ENCODE results near the gene NADSYN1.
"Not testable (repeated sequence)": the region's sequence is repeated elsewhere in the genome, so short reads cannot be mapped to it uniquely, and the experiment has no call there.

Gene NADSYN1

DNA sequence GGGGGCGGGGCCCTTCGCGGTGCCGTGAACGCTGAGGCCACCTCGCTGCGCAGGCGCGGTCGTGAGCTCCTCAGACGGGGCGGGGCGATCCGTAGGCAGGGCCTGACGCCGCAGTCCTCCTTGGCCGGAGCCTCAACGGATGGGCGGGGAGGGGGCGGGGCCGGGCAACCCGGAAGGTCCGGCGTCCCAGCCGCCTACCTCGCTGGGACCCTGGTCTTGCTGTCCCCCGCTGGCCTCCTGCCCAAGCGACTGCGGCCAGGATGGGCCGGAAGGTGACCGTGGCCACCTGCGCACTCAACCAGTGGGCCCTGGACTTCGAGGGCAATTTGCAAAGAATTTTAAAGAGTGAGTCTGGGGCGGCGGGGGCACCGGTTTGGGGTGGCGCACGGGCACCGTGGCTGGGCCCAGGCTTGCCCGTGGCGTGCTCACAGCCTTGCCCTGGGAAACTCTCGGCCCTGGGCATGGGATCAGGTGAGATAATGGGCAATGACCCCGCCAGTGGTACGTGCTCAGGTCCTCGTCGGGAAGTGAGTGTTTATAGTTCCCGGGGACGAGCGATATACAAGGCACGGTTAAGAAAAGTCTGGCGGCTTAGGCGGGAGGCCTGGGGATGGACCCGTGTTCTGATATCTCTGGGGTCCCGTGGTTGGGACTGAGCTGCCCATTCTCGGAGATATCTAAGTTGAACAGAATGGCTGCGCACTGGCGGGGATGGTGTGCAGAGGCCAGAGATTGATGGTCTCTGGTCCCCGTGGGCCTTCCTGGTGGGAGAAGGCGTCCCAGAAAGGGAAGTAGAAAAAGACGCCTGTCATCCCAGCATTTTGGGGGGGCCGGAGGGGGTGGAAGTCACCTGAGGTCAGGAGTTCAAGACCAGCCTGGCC is at the start of gene NADSYN1:
Gene NADSYN1, plus strand, starts transcription at position 167 of the 881 bp plus-strand sequence. Its CDS starts 94 bp downstream, at position 261.
- DNase-seq (ENCODE audit: low spot score) = peak; percentile 100

GRCh38 chr11:71404209-71404608 is 48.8 kb upstream of the NADSYN1 start:
- DNase-seq (ENCODE audit: low spot score) = no peak

- DNase-seq (ENCODE audit: low spot score) = no peak
Observed at GRCh38 chr11:71406681-71407080, 46.3 kb upstream of the NADSYN1 start.

DNA sequence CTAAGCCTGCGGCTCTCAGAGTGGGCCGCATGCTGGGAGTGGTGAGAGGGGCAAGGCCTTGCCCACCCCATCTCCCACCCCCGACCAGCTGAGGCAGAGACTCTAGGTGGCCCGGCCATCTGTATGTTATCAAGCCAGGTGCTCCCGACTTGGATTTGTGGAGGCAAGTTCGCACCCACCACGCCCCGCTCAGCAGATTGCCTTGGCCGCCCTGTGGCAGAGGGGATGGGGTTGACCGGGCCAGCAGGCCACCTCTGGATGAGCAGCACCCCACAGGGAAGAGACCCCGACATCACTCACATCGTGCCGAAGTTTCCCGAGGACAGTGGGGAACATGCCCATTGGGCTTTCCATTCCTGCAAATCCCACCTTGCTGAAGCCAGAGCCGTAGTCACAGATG is 45.6 kb upstream of the NADSYN1 start:
- no peak for DNase-seq (ENCODE audit: low spot score)

GRCh38 chr11:71408826-71409225 is 44.2 kb upstream of the NADSYN1 start:
- DNase-seq (ENCODE audit: low spot score) = no peak

GRCh38 chr11:71410363-71410966 is 42.5 kb upstream of the NADSYN1 start:
- no peak for DNase-seq (ENCODE audit: low spot score)

GRCh38 chr11:71414645-71415044 is 38.4 kb upstream of the NADSYN1 start:
- no peak for DNase-seq (ENCODE audit: low spot score)

DNA sequence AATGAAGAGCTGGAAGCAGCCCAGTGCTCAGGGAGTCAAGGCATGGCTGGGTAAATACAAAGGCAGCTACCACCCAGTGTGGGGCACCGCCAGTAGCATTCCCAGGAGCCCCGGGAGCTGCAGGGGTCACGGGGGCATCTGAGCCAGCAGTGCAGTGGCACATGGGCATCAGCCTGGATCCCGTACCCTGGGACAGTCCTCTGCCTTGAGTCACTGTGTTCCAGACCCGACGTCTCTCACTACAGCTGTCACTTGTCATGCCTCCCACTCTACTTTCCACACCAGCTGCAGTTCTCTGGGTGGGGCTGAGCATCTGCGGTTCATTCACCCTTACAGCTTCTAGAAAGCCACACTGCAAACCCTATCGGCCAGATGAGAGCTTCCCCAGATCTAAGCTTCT is 34.4 kb upstream of the NADSYN1 start:
- no peak for DNase-seq (ENCODE audit: low spot score)

GRCh38 chr11:71420455-71421241 is 32.4 kb upstream of the NADSYN1 start:
- DNase-seq (ENCODE audit: low spot score) = peak; percentile 70

- DNase-seq (ENCODE audit: low spot score) = no peak
Observed at GRCh38 chr11:71421392-71421950, 31.5 kb upstream of the NADSYN1 start.

DNA sequence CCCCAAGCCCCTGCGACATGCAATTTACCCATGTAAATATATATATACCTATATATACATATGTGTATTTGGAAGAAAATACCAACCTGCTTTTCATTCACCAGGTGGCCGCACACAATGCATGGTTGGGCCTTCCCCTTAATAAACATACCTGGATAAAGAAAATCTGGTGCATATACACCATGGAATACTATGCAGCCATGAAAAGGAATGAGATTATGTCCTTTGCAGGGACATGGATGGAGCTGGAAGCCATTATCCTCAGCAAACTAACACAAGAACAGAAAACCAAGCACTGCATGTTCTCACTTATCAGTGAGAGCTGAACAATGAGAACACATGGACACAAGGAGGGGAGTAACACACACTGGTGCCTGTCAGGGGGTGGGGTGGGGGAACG is 30.7 kb upstream of the NADSYN1 start:
- not testable (repeated sequence) for DNase-seq (ENCODE audit: low spot score)

DNA sequence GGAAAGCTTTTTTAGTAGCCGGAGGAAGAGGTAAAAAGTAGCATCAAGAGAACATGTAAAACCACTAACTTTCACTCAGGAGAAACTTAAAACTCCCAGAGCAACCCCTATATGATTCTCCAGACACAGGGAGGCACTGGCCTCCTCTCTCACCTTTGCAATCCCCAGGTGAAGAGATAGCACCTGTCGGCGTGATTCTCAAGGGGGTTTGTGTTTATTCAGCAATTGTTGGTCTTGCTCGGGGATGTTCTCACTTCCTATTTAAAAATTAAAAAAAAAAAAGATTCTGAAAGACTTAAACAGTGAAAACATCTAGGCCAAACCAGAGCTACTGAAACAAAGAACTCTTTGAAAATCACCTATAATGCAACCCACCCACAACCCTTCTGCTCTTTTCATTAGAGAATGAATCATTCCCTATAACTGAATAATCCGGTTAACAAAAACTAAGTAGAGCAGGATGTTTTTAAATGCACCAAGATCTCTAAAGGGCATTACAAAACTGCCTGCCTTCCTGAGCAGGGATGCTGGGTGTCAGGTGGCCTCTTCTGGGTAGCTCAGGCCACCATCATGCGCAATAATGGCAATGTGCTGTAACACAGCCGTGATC is 29.7 kb upstream of the NADSYN1 start:
- DNase-seq (ENCODE audit: low spot score) = no peak

DNA sequence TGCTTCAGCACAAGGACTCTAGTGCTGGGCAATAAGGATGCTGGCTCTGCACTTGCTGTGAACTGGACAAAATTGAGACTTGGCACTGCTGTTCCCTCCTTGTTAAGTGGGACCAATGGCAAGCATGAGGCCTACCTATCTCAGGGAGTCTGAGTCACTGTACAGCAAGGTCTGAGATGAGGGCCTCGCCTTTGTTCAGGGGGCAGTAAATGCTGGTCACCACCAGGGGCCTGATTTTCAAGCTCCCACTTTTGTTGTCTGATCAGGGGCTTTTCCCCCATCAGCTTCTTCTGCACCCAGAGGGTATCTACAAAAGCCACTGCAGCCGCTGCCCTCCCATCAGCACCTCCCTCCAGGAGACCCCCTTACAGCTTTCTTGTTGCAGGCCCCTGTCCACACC is 27.6 kb upstream of the NADSYN1 start:
- no peak for DNase-seq (ENCODE audit: low spot score)

GRCh38 chr11:71425860-71426259 is 27.1 kb upstream of the NADSYN1 start:
- no peak for DNase-seq (ENCODE audit: low spot score)

DNA sequence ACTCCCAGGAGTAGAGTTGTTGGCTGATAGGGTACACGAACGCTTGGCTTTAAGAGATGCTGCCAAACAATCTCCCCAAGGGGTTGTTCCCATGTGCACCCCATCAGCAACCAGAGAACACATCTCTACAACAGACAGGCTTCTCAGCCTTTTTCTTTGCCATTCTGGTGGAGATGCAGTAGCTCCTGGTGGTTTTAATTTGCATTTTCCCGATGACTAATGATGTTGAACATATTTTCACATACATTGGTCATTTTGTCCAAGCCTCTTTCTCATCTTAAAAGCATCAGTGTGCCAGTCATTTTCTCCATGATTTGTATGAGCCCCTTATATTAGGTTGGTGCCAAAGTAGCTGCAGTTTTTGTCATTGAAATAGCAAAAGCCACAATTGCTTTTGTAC is 26.6 kb upstream of the NADSYN1 start:
- no peak for DNase-seq (ENCODE audit: low spot score)

DNA sequence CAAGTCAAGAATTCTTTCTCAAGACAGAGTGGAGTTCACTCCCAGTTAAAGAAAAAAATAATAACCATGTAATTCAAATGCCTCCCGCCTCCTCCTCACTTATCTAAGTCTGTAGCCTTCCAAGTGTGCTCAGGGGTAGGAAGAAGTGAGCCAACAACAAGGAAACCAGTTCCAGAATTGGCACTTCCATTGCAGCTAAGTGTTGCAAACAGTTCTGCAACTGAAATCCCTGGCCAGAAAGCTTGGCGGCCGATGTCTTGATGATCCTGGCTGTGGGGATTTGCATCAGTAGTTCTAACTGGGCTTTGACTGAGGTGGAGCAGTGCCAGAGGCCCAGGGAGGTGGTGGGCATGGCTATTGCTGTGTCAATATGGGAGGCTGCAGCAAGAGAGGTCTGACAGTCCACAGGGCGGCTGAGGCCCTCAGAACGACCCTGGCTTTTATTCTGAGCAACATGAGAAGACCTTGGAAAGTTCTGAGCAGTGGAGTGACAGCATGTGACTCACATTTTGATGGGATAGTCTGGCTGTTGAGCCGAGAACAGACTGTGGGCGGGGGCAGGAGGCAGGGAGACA is 24.1 kb upstream of the NADSYN1 start:
- DNase-seq (ENCODE audit: low spot score) = no peak

DNA sequence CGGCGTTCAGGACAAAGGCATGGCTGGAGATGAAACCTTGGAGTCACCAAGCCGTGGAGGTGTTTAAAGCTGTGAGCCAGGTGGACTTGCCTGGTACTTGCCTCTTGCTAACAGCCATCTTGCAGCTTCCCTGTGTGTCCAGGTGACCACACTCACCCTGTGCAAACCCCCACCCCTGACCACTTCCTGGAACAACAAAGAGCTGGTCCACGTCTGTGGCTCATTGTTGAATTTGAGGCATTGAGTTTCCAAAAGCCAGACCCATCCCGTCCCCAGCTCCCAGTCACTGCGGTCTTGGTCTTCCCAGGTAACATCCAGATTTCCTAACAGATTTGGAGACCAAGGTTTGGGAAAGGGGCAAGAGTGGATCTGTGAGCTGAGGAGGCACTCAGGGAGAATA is 23.3 kb upstream of the NADSYN1 start:
- no peak for DNase-seq (ENCODE audit: low spot score)

DNA sequence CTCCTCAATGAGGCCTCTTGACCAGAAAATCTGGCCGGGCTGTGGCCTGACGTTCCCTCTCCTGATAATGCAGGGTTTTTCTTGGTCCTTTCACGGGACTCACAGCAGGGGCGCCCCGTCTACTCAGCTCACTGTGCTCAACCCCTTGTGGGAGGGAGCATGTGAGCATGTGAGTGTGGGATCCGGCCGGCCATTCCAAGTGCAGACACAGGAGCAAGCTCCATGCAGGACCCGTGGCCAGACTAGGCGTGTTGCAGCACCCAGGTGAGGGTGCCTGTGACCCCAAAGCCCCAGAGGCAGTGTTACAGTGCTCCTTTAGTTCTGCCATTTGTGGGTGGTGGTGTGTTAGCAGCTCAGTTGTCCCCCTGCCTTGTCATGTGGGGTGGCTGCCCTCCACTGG is 22.8 kb upstream of the NADSYN1 start:
- no peak for DNase-seq (ENCODE audit: low spot score)

- DNase-seq (ENCODE audit: low spot score) = no peak
Observed at GRCh38 chr11:71431271-71431670, 21.7 kb upstream of the NADSYN1 start.

GRCh38 chr11:71432761-71433647 is 20.0 kb upstream of the NADSYN1 start:
- no peak for DNase-seq (ENCODE audit: low spot score)
